ENCODE measurements around the gene NPM3.
A peak's percentile ranks its signal among the peaks of the same experiment; 100 is the strongest.

Gene NPM3

DNA sequence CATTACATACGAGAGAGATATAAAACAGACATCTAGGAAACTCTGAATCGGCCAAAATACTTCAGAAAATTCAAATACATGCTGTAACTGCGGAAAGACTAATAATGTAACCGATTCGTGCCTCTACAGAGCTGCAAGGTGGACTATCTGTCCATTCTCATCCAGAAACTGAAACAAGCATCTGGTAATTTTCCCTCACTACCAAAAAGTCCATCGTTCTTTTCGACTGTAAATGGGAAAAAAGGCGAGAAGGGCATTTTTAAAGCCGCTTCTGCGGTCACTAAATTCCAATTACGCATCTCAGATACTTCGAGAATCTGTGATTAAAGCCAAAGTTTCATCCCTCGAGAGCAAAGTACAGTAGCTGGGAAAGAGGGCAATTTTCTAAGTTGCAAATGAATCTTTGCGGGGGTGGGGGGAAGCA, 33.7 kb upstream of the NPM3 start:
- Histone ChIP-seq H3K9ac (no peak overlapping the region), H3K36me3 (ENCODE audit: control insufficient read depth, insufficient read depth, low read length) (no peaks in the 10 kb centered on the region), H3K4me3 (ENCODE audit: low read depth, low read length) (peak overlapping the region; percentile 97), H3K4me2 (ENCODE audit: low read length) (peak overlapping the region; percentile 95), H3K27me3 (ENCODE audit: control insufficient read depth, insufficient read depth, low read length) (no peaks in the 10 kb centered on the region), H3K9me3 (ENCODE audit: control insufficient read depth, low read length) (no peaks in the 10 kb centered on the region), H3K4me1 (peaks cover 11% of the 10 kb centered on the region), H2AFZ (no peak overlapping the region), H3K27ac (peak overlapping the region; percentile 97), H3K79me2 (peaks cover 39% of the 10 kb centered on the region)
- TF ChIP-seq, protein P1, sequence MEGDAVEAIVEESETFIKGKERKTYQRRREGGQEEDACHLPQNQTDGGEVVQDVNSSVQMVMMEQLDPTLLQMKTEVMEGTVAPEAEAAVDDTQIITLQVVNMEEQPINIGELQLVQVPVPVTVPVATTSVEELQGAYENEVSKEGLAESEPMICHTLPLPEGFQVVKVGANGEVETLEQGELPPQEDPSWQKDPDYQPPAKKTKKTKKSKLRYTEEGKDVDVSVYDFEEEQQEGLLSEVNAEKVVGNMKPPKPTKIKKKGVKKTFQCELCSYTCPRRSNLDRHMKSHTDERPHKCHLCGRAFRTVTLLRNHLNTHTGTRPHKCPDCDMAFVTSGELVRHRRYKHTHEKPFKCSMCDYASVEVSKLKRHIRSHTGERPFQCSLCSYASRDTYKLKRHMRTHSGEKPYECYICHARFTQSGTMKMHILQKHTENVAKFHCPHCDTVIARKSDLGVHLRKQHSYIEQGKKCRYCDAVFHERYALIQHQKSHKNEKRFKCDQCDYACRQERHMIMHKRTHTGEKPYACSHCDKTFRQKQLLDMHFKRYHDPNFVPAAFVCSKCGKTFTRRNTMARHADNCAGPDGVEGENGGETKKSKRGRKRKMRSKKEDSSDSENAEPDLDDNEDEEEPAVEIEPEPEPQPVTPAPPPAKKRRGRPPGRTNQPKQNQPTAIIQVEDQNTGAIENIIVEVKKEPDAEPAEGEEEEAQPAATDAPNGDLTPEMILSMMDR (IDR thresholded peaks at IDR 0.05): no peak

DNA sequence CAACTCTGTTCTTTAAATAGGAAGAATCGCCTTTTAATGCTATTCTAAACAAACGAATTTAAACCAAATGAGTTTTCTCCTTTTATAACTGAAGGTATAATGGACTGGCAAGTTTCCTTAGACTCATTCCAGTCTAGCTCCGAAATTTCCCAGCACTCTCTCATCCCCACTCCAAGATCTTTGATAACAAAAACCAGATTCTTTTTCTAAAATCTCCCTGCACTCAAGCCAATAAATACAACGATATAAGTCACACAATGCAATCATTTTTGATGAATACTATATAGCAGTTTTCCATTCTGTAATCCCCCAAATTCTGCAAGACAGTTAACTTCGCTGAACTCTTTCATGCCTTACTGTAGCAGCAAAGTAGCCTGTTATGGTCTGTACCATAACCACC, 33.1 kb upstream of the NPM3 start:
- Histone ChIP-seq H2AFZ (no peak overlapping the region), H3K4me2 (ENCODE audit: low read length) (peak overlapping the region; percentile 95), H3K27me3 (ENCODE audit: control insufficient read depth, insufficient read depth, low read length) (no peaks in the 10 kb centered on the region), H3K27ac (peak overlapping the region; percentile 97), H3K79me2 (peaks cover 45% of the 10 kb centered on the region), H3K4me1 (peaks cover 11% of the 10 kb centered on the region), H3K9me3 (ENCODE audit: control insufficient read depth, low read length) (no peaks in the 10 kb centered on the region), H3K4me3 (ENCODE audit: low read depth, low read length) (peak overlapping the region; percentile 97), H3K36me3 (ENCODE audit: control insufficient read depth, insufficient read depth, low read length) (no peaks in the 10 kb centered on the region), H3K9ac (no peak overlapping the region)
- TF ChIP-seq, protein P1 (IDR thresholded peaks at IDR 0.05): no peak

GRCh38 chr10:101814466-101815071, 31.3 kb upstream of the NPM3 start:
- Histone ChIP-seq H3K4me1 (peaks cover 11% of the 10 kb centered on the region), H3K4me3 (ENCODE audit: low read depth, low read length) (peak overlapping the region; percentile 97), H3K9me3 (ENCODE audit: control insufficient read depth, low read length) (no peaks in the 10 kb centered on the region), H3K79me2 (peaks cover 61% of the 10 kb centered on the region), H2AFZ (no peak overlapping the region), H3K4me2 (ENCODE audit: low read length) (peak overlapping the region; percentile 95), H3K27me3 (ENCODE audit: control insufficient read depth, insufficient read depth, low read length) (no peaks in the 10 kb centered on the region), H3K36me3 (ENCODE audit: control insufficient read depth, insufficient read depth, low read length) (no peaks in the 10 kb centered on the region), H3K27ac (peak overlapping the region; percentile 97), H3K9ac (peak overlapping the region; percentile 30)
- TF ChIP-seq, protein P1 (IDR thresholded peaks at IDR 0.05): no peak

GRCh38 chr10:101812606-101813005, 29.4 kb upstream of the NPM3 start:
- Histone ChIP-seq H2AFZ (no peak overlapping the region), H3K27me3 (ENCODE audit: control insufficient read depth, insufficient read depth, low read length) (no peaks in the 10 kb centered on the region), H3K27ac (no peak overlapping the region), H3K9ac (no peak overlapping the region), H3K36me3 (ENCODE audit: control insufficient read depth, insufficient read depth, low read length) (no peaks in the 10 kb centered on the region), H3K4me2 (ENCODE audit: low read length) (no peak overlapping the region), H3K79me2 (peaks cover 72% of the 10 kb centered on the region), H3K9me3 (ENCODE audit: control insufficient read depth, low read length) (no peaks in the 10 kb centered on the region), H3K4me3 (ENCODE audit: low read depth, low read length) (no peak overlapping the region), H3K4me1 (peaks cover 7% of the 10 kb centered on the region)
- TF ChIP-seq, protein P1 (IDR thresholded peaks at IDR 0.05): no peak

DNA sequence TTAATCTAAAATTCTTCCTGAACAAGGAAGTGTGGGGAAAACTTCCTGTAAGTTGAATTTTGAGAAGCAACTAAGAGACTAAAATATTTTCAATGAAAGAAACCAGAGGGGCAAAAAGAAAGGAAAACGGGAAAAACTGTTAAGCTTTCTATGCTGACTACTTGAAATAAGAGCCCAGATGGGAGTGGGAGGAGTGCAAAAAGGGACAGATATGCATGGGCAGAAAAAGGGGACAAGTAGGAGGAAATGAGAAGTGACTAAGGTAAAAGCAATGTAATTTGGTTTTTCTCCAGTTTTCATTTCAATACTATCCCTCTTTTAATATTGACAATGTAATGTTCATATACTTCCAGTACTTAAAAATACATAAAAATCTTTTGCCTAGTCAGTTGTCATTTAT, 23.9 kb upstream of the NPM3 start:
- Histone ChIP-seq H3K27ac (no peak overlapping the region), H2AFZ (no peak overlapping the region), H3K4me1 (peaks cover 5% of the 10 kb centered on the region), H3K4me3 (ENCODE audit: low read depth, low read length) (no peak overlapping the region), H3K79me2 (peaks cover 54% of the 10 kb centered on the region), H3K36me3 (ENCODE audit: control insufficient read depth, insufficient read depth, low read length) (no peaks in the 10 kb centered on the region), H3K9me3 (ENCODE audit: control insufficient read depth, low read length) (no peaks in the 10 kb centered on the region), H3K27me3 (ENCODE audit: control insufficient read depth, insufficient read depth, low read length) (no peaks in the 10 kb centered on the region), H3K4me2 (ENCODE audit: low read length) (no peak overlapping the region), H3K9ac (no peak overlapping the region)
- TF ChIP-seq, protein P1 (IDR thresholded peaks at IDR 0.05): no peak
